RWPE2 (cell line): ENCODE data around the gene WNT9A.
A peak's percentile ranks its signal among the peaks of the same experiment; 100 is the strongest.

ENCODE experiments used
- ATAC-seq: fragments of 200-7000 bp; cut with Tn5 transposase; 3 replicates; pipeline ENCODE4 v1.9.1; 2021; ENCODE audit warnings: low read depth
- DNase-seq: peaks from one replicate; pipeline ENCODE4 v3.0.0-alpha.2; 2020; ENCODE audit warnings: low spot score
- H3K27ac ChIP-seq: fragments of 450-650 bp; 2 replicates; pipeline ENCODE4 v1.5.1; 2017; ENCODE audit warnings: mild to moderate bottlenecking; ENCODE audit not compliant: poor library complexity, severe bottlenecking
- H3K27me3 ChIP-seq: fragments of 250-450 bp; sonication (Bioruptor Pico); 2 replicates; pipeline ENCODE4 v1.5.1; 2021; ENCODE audit warnings: mild to moderate bottlenecking, moderate library complexity; ENCODE audit not compliant: insufficient read depth, poor library complexity, severe bottlenecking
- H3K36me3 ChIP-seq: fragments of 250-450 bp; sonication (Bioruptor Pico); 2 replicates; pipeline ENCODE4 v1.5.1; 2020; ENCODE audit warnings: low read depth, mild to moderate bottlenecking, moderate library complexity
- H3K4me1 ChIP-seq: fragments of 250-450 bp; sonication (Bioruptor Pico); 2 replicates; pipeline ENCODE4 v1.5.1; 2021; ENCODE audit warnings: mild to moderate bottlenecking, moderate library complexity; ENCODE audit not compliant: insufficient read depth, poor library complexity, severe bottlenecking
- H3K4me3 ChIP-seq: fragments of 250-450 bp; sonication (Bioruptor Pico); 2 replicates; pipeline ENCODE4 v1.5.1; 2021; ENCODE audit warnings: mild to moderate bottlenecking, moderate library complexity; ENCODE audit not compliant: severe bottlenecking
- H3K9me3 ChIP-seq: fragments of 250-450 bp; sonication (Bioruptor Pico); 2 replicates; pipeline ENCODE4 v1.5.1; 2021; ENCODE audit warnings: mild to moderate bottlenecking, moderate library complexity; ENCODE audit not compliant: severe bottlenecking
- TF ChIP-seq, protein P1 (sequence below): fragments of 450-650 bp; IDR thresholded peaks from one replicate; pipeline ENCODE4 v1.5.1; 2017; ENCODE audit warnings: mild to moderate bottlenecking, moderate library complexity; ENCODE audit not compliant: poor library complexity, severe bottlenecking

WNT9A gene

DNA sequence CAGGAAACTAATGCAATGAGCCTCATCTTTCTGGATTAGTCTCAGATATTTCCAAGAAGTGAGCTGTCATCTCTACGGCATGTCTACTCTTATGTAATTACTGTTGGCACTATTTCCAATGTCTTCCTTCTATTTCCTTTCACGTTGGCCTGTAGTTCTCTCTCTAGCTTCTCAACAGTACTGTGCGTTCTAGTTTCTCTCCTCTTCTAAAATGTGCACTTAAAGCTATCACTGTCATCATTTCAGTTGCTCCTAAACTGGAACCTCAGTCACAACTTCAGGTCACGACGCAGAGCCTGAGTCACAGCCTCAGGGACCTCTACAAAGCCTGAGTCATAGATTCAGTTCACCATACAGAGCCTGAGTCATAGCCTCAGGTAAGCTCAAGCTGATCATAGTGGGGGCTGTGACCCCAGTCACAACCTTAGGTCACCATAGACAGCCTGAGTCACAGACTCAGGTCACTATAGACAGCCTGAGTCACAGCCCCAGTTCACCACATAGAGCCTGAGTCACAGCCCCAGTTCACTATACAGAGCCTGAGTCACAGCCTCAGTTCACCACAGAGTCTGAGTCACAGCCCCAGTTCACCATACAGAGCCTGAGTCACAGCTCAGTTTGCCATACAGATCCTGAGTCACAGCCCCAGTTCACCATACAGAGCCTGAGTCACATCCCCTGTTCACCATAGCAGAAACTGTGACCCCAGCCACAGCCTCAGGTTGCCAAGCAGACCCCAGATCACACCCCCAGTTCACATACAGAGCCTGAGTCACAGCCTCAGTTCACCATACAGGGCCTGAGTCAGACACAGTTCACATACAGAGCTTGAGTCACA lies 13.0 kb downstream of the WNT9A start:
- no peak overlapping the region for H3K4me3 ChIP-seq
- TF ChIP-seq, protein P1, sequence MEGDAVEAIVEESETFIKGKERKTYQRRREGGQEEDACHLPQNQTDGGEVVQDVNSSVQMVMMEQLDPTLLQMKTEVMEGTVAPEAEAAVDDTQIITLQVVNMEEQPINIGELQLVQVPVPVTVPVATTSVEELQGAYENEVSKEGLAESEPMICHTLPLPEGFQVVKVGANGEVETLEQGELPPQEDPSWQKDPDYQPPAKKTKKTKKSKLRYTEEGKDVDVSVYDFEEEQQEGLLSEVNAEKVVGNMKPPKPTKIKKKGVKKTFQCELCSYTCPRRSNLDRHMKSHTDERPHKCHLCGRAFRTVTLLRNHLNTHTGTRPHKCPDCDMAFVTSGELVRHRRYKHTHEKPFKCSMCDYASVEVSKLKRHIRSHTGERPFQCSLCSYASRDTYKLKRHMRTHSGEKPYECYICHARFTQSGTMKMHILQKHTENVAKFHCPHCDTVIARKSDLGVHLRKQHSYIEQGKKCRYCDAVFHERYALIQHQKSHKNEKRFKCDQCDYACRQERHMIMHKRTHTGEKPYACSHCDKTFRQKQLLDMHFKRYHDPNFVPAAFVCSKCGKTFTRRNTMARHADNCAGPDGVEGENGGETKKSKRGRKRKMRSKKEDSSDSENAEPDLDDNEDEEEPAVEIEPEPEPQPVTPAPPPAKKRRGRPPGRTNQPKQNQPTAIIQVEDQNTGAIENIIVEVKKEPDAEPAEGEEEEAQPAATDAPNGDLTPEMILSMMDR = no peak
- H3K27me3 ChIP-seq = no peaks in the 10 kb centered on the region
- peak; percentile 52 for DNase-seq
- peak overlapping the region; percentile 79 for H3K27ac ChIP-seq
- H3K4me1 ChIP-seq = no peaks in the 10 kb centered on the region
- peak; percentile 90 for ATAC-seq
- H3K36me3 ChIP-seq = no peaks in the 10 kb centered on the region
- no peaks in the 10 kb centered on the region for H3K9me3 ChIP-seq

DNA sequence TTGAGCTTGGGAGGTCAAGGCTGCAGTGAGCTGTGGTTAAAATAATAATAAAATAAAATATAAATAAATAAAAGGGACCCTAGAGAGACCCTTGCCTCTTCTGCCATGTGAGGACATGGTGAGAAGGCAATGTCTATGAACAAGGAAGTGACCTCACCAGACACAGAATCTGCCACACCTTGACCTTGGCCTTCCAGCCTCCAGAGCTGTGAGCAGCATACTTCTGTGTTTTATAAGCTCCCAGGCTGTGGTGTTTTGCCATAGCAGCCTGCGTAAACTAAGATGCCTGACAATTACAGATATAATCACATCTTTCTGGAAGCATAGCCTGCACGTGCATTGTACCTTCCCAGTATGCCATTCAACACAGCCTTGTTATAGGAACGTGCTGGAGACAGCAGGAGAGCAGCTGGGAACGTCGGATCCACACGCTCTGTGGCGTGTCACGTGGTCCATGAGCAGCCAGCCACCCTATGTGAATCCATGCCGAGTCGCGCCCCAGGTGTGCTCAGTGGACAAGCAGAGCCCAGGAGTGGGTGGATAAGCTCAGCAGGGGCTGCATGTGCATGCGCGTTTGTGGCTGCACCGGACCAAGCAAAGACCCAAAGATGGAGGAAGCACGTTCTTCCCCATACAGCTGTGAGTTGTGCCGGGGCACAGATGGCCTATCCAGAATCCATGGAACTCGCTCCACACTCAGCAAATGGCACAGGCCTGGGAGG lies 17.8 kb downstream of the WNT9A start:
- H3K27ac ChIP-seq = no peak overlapping the region
- H3K9me3 ChIP-seq = no peaks in the 10 kb centered on the region
- no peaks in the 10 kb centered on the region for H3K4me1 ChIP-seq
- ATAC-seq (no peak), DNase-seq (no peak)
- no peak overlapping the region for H3K4me3 ChIP-seq
- TF ChIP-seq, protein P1 = no peak
- H3K36me3 ChIP-seq = no peaks in the 10 kb centered on the region
- no peaks in the 10 kb centered on the region for H3K27me3 ChIP-seq

DNA sequence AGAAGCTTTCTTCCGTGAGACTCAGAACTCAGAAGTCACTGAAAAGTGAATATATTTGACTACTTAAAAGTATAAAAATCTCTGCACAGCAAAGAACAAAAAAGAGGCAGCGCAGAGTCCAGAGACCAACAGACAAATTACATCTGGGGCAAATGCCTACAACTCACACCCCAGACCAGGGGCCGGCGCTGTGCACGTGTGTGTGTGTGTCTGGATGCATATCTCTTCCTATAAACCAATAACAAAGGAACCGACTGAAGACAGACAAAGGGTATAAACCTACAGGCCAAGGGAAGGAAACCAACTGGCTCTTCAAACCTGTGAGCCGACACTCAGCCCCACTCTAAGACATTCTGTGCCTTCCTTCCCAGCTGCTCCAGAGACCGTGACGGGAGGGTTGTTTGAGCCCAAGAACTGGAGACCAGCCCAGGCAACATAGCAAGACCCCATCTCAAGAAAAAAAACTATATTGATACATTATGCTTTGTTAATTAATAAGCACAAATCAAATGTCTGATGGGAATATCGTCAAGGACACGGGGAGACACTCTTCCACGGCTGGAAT lies 18.8 kb downstream of the WNT9A start:
- Histone ChIP-seq H3K27me3 (no peaks in the 10 kb centered on the region), H3K4me1 (no peaks in the 10 kb centered on the region), H3K9me3 (no peaks in the 10 kb centered on the region), H3K36me3 (no peaks in the 10 kb centered on the region), H3K4me3 (no peak overlapping the region), H3K27ac (no peak overlapping the region)
- ATAC-seq (no peak), DNase-seq (no peak)
- TF ChIP-seq, protein P1 = no peak

- Histone ChIP-seq H3K4me1 (no peaks in the 10 kb centered on the region), H3K9me3 (no peaks in the 10 kb centered on the region), H3K27ac (no peak overlapping the region), H3K4me3 (no peak overlapping the region), H3K36me3 (no peaks in the 10 kb centered on the region), H3K27me3 (no peaks in the 10 kb centered on the region)
- TF ChIP-seq, protein P1 = no peak
- ATAC-seq = no peak; the same call in 2 of the 3 replicates
- no peak for DNase-seq
Observed at GRCh38 chr1:227927971-227928741, 19.6 kb downstream of the WNT9A start.
